Measurements from ENCODE around the gene ELFN1.
A peak's percentile ranks its signal among the peaks of the same experiment; 100 is the strongest.

The ELFN1 gene

DNA sequence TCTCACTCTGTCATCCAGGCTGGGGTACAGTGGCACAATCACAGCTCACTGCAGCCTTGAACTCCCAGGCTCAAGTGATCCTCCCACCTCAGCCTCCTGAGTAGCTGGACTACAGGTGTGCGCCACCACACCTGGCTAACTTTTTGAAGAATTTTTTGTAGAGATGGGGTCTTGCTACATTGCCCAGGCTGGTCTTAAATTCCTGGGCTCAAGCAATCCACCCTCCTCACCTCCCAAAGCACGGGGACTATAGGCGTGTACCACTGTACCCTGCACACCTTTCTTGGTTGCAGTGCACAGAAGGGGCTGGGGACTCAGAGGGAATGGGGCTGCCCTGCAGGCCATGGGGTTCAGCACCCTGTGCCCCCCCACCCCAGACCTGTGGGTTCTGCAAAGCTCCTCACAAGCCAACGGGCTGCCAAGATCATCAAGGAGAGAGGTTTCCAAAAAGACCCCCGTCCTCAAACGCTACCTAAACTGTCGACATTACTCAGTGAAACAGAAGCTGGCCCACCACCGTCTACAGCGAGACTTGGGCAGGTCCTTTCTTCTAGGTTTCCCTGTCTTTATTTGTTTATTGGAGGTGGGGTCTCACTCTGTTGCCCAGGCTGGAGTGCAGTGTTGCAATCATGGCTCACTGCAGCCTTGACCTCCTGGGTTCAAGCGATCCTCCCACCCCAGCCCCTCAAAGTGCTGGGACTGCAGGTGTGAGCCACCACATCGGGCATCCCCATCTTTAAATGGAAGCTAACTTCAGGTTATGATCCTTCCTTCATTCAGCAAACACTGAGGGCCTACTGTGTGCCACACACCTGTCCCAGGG lies 26.6 kb upstream of the ELFN1 start:
- no peak for DNase-seq

DNA sequence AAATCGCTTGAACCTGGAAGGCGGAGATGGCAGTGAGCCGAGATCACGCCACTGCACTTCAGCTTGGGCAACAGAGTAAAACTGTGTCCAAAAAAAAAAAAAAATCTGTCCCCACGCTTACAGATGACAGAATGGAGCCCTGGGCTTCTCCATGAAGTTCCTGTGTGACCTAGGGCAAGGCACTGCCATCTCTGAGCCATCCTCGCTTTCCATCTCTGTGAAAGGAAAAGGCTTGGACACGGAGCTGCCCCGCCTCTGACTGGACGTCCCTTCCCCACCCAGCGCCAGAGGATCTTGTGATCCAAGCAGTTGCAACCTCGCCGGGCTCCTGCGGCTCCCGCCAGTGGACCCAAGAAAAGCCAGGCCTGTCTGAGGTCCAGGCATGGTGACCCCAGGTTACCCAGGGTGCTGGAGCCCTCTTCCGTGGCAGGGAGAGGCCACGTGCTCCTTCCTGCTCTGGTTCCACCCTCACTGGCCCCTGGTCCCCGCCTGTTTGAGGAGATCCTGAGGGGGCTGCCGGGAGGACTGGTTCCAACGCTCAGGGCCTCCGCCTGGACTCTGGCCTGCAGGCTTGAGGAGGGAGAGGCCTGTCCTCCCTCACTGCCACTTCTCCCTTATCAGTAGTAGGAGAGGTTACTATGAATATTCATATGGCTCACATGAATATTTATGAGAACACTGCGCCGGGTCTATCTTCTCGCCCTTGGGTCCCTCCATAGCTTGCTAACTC lies 25.6 kb upstream of the ELFN1 start:
- no peak for DNase-seq

GRCh38 chr7:1645071-1645409 lies 25.0 kb upstream of the ELFN1 start:
- DNase-seq, result no peak

GRCh38 chr7:1645476-1645875 lies 24.6 kb upstream of the ELFN1 start:
- DNase-seq, result no peak

- DNase-seq, result no peak
Observed at GRCh38 chr7:1646391-1646790, 23.7 kb upstream of the ELFN1 start.

GRCh38 chr7:1646957-1647891 lies 22.9 kb upstream of the ELFN1 start:
- no peak for DNase-seq

DNA sequence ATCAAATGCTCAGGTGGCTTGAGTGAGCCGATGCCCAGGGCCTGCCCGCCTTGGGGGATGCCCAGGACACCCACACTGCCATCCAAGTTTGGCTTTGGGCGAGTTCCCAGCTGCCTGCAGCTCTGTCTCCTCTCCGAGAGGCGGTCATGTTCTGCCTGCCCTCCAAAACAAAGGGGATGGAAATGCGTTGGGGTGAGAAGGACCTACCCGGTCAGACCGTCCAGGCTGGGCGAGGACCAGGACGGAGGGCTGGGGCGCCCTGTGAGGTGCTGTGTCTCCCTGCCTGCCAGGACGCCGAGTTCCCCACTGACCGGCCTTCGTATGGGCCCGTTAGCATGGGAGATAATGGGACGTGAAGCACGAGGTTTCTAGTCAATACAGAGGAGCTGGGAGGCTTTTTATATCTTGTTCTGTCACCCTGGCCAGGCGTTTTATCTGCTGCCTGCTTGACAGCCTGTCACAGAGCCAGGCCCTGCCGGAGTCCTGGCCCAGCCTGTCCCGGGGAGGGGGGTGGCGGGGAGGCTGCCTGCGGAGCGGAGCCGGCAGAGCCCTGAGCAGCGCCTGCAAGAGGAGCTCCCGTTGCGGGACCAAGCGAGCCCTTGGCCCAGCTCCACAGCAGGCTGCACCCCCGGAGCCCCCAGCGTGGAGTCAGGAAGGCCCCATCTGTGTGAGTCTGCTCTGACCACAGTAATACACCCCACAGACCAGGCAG lies 22.0 kb upstream of the ELFN1 start:
- DNase-seq, result no peak

GRCh38 chr7:1649751-1650326 lies 20.2 kb upstream of the ELFN1 start:
- no peak for DNase-seq

GRCh38 chr7:1650363-1651030 lies 19.6 kb upstream of the ELFN1 start:
- DNase-seq, result no peak

DNA sequence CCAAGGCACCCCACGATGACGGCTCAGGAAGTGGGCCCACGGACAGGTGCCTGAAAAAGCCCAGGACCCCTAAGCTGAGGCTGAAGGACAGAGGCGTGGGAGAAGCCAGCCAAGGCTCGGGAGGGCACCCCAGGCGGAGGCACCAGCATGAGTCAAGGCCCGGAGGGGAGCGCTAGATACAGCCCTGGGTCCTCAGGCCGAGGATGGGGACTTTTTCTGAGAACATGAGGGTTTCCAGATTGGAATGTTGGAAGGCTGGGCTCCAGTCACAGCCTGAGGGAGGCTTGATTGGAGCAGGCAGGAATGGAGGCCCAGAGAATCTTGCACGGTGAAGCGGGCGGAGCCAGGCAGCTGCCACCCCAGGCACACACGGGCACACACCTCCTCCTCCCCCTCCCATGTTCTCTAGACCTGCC lies 19.0 kb upstream of the ELFN1 start:
- no peak for DNase-seq

DNA sequence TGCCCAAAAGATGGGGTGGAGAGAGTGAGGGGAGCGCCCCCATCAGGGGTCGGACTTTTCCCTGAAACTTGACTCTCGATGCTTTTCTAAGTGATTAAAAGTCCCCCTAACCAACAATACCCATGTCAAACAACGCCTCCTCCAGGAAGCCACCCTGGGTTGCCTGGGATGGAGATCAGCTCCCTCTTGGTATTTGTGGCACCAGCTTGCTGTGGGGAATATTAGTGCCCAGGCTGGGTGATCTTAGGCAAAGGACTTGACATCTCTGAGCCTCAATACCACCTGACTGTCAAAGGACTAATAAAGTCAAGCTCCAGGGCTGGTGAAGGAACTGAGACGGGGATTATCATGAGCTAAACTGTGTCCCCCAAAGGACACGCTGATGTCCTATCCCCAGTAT lies 18.2 kb upstream of the ELFN1 start:
- no peak for DNase-seq

- no peak for DNase-seq
Observed at GRCh38 chr7:1653500-1653899, 16.6 kb upstream of the ELFN1 start.

DNA sequence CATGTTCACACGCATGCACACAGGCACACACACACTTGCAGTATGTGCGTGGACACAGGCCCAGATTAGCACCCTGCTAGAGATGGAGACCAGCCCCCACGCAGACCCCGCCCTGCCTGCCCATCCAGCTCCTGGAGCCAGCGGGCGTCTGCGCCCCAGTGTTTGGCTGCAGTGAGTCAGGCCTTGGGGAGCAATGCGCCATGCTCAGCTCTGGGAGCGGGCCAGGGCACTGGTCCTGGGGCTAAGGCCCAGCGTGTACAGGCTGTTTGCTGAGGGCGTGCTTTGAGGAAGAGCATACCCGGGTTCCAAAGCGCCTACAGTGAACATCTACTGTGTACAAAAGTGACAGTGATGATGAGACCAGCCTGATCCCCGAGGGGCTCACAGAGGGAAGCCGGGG lies 16.0 kb upstream of the ELFN1 start:
- no peak for DNase-seq

GRCh38 chr7:1654738-1655475 lies 15.2 kb upstream of the ELFN1 start:
- DNase-seq, result no peak

GRCh38 chr7:1659696-1660095 lies 10.4 kb upstream of the ELFN1 start:
- DNase-seq, result no peak

GRCh38 chr7:1661461-1661860 lies 8.6 kb upstream of the ELFN1 start:
- DNase-seq, result no peak

- DNase-seq, result no peak
Observed at GRCh38 chr7:1662101-1662500, 8.0 kb upstream of the ELFN1 start.

GRCh38 chr7:1662767-1663166 lies 7.3 kb upstream of the ELFN1 start:
- DNase-seq, result no peak

DNA sequence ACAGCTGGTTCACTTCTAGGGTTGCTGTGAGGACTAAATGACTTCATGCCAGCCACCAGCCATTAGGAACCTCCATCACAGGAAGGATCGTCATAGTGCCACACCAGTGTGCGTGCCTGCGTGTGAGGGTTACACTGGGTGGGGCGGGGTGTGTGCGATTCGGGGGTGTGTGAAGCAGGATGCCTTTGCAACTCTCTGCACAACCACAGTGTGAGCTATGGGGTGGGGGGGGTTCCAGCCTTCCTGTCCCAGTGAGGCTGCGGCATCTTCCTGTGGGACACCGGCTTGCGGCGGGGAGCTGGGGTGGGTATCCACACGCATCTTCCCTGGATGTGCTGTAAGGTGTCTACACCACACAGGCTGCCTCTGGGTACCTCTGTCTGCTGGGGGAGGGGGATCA lies 6.9 kb upstream of the ELFN1 start:
- DNase-seq, result no peak

DNA sequence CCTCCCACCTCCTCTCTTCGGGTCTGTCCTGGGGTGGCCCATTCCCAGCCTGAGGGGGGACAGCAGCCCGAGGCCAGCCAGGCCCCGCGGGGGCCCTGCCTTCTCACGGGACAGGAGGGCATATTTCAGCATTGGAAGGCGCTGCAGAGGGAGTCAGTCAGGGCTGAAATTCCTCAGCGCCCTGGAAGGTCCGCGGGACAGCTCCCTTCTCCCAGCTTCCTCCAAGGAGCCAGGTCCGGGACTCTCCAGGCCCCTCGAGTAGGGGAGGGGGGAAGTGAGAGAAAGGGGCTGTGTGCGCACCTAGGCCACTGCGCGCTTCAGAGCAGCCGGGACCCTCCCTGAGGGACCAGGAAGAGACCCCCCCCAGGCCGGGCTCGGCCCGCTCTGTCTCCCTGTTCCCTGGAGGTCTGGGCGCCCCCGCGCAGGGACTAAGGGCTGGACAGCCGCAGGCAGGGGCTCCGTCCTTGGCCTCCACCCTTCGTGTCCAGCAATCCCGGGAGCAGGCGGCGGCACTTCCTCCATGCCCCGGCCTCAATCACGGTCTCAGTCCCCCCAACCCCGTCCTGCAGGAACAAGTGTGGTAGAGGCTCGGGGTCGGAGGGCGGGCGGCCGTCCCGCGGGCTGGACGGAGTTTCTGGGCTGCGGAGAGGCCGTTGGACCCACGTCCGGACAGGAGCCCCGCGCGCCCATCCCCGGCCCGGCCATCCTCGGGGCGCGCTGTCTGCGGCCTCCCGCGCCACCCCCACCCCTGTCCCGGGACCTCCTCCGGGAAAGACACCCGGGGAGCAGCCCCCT lies 6.0 kb upstream of the ELFN1 start:
- DNase-seq, result peak; percentile 15
